ENCODE data around the gene SOX2.

The SOX2 gene

DNA sequence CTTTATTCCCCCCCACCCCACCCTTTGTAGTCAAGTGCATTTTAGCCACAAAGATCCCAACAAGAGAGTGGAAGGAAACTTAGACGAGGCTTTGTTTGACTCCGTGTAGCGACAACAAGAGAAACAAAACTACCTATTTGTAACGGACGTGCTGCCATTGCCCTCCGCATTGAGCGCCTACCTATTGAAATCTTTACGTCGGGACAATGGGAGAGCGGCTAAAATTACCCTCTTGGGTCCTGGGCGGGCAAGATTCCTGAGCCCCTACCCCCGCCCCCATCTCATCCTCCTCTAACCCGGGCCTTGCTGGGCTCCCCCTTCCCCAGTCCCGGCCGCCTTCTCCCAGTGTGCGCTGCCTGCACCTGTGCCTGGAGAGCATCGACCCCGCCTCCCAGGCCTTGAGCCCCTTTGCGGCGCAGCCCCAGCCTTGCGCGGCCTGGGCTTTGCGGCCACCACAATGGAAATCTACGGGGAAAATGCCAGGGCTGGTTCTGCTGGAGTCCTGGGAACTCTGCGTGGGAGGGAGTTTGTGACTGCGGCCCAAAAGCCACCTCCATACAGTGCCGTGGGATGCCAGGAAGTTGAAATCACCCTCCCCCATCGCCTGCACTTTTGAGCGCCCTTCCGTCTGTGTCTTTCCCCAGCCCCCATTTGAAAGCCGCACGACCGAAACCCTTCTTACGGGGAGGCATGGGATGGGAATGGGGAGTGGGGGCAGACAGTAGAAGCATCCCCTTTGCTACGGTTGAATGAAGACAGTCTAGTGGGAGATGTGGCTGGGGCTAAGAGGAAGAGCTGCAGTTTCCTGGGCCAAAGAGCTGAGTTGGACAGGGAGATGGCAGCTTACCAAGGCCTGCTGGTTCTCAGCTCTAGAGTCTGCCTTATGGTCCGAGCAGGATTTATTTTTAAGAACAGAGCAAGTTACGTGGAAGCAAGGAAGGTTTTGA is 1.1 kb upstream of the SOX2 start:
- TF ChIP-seq TCF4 (CRISPR knock-in tag; IDR thresholded peaks at IDR 0.05; ENCODE audit: borderline replicate concordance) (no peak), SNAI2 (CRISPR knock-in tag; IDR thresholded peaks at IDR 0.05) (no peak), ZFP3 (CRISPR knock-in tag; IDR thresholded peaks at IDR 0.05) (no peak), BACH2 (CRISPR knock-in tag; IDR thresholded peaks at IDR 0.05; ENCODE audit: borderline replicate concordance) (no peak), PPARA (CRISPR knock-in tag; IDR thresholded peaks at IDR 0.05; ENCODE audit: borderline replicate concordance) (no peak), ZNF8 (CRISPR knock-in tag; IDR thresholded peaks at IDR 0.05) (no peak), ZNF565 (CRISPR knock-in tag; conservative IDR thresholded peaks at IDR 0.05; ENCODE audit: low read depth) (no peak), GLIS3 (CRISPR knock-in tag; IDR thresholded peaks at IDR 0.05) (no peak), ARNTL (CRISPR knock-in tag; IDR thresholded peaks at IDR 0.05; ENCODE audit: borderline replicate concordance, low read depth) (no peak), ISL1 (CRISPR knock-in tag; IDR thresholded peaks at IDR 0.05) (no peak), ZFP30 (CRISPR knock-in tag; IDR thresholded peaks at IDR 0.05) (no peak), TOX (CRISPR knock-in tag; IDR thresholded peaks at IDR 0.05; ENCODE audit: borderline replicate concordance) (no peak)
- TF ChIP-seq, protein P1, sequence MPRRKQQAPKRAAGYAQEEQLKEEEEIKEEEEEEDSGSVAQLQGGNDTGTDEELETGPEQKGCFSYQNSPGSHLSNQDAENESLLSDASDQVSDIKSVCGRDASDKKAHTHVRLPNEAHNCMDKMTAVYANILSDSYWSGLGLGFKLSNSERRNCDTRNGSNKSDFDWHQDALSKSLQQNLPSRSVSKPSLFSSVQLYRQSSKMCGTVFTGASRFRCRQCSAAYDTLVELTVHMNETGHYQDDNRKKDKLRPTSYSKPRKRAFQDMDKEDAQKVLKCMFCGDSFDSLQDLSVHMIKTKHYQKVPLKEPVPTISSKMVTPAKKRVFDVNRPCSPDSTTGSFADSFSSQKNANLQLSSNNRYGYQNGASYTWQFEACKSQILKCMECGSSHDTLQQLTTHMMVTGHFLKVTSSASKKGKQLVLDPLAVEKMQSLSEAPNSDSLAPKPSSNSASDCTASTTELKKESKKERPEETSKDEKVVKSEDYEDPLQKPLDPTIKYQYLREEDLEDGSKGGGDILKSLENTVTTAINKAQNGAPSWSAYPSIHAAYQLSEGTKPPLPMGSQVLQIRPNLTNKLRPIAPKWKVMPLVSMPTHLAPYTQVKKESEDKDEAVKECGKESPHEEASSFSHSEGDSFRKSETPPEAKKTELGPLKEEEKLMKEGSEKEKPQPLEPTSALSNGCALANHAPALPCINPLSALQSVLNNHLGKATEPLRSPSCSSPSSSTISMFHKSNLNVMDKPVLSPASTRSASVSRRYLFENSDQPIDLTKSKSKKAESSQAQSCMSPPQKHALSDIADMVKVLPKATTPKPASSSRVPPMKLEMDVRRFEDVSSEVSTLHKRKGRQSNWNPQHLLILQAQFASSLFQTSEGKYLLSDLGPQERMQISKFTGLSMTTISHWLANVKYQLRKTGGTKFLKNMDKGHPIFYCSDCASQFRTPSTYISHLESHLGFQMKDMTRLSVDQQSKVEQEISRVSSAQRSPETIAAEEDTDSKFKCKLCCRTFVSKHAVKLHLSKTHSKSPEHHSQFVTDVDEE (CRISPR knock-in tag; IDR thresholded peaks at IDR 0.05) = no peak
- TF ChIP-seq, protein P2, sequence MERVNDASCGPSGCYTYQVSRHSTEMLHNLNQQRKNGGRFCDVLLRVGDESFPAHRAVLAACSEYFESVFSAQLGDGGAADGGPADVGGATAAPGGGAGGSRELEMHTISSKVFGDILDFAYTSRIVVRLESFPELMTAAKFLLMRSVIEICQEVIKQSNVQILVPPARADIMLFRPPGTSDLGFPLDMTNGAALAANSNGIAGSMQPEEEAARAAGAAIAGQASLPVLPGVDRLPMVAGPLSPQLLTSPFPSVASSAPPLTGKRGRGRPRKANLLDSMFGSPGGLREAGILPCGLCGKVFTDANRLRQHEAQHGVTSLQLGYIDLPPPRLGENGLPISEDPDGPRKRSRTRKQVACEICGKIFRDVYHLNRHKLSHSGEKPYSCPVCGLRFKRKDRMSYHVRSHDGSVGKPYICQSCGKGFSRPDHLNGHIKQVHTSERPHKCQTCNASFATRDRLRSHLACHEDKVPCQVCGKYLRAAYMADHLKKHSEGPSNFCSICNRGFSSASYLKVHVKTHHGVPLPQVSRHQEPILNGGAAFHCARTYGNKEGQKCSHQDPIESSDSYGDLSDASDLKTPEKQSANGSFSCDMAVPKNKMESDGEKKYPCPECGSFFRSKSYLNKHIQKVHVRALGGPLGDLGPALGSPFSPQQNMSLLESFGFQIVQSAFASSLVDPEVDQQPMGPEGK (CRISPR knock-in tag; IDR thresholded peaks at IDR 0.05; ENCODE audit: borderline replicate concordance) = no peak
- no peak for ATAC-seq

DNA sequence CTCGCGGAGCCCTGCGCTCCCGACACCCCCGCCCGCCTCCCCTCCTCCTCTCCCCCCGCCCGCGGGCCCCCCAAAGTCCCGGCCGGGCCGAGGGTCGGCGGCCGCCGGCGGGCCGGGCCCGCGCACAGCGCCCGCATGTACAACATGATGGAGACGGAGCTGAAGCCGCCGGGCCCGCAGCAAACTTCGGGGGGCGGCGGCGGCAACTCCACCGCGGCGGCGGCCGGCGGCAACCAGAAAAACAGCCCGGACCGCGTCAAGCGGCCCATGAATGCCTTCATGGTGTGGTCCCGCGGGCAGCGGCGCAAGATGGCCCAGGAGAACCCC is 464 bp downstream of the SOX2 start:
- ATAC-seq = peak; percentile 7; the same call in 2 of the 3 replicates
- TF ChIP-seq, protein P3, sequence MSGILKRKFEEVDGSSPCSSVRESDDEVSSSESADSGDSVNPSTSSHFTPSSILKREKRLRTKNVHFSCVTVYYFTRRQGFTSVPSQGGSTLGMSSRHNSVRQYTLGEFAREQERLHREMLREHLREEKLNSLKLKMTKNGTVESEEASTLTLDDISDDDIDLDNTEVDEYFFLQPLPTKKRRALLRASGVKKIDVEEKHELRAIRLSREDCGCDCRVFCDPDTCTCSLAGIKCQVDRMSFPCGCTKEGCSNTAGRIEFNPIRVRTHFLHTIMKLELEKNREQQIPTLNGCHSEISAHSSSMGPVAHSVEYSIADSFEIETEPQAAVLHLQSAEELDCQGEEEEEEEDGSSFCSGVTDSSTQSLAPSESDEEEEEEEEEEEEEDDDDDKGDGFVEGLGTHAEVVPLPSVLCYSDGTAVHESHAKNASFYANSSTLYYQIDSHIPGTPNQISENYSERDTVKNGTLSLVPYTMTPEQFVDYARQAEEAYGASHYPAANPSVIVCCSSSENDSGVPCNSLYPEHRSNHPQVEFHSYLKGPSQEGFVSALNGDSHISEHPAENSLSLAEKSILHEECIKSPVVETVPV (CRISPR knock-in tag; IDR thresholded peaks at IDR 0.05) = no peak

DNA sequence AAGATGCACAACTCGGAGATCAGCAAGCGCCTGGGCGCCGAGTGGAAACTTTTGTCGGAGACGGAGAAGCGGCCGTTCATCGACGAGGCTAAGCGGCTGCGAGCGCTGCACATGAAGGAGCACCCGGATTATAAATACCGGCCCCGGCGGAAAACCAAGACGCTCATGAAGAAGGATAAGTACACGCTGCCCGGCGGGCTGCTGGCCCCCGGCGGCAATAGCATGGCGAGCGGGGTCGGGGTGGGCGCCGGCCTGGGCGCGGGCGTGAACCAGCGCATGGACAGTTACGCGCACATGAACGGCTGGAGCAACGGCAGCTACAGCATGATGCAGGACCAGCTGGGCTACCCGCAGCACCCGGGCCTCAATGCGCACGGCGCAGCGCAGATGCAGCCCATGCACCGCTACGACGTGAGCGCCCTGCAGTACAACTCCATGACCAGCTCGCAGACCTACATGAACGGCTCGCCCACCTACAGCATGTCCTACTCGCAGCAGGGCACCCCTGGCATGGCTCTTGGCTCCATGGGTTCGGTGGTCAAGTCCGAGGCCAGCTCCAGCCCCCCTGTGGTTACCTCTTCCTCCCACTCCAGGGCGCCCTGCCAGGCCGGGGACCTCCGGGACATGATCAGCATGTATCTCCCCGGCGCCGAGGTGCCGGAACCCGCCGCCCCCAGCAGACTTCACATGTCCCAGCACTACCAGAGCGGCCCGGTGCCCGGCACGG is 991 bp downstream of the SOX2 start:
- peak; percentile 55 for ATAC-seq
- TF ChIP-seq ZFP3 (CRISPR knock-in tag; IDR thresholded peaks at IDR 0.05) = peak; percentile 84
- TF ChIP-seq RARB (CRISPR knock-in tag; IDR thresholded peaks at IDR 0.05) = no peak
- TF ChIP-seq, protein P1 (CRISPR knock-in tag; IDR thresholded peaks at IDR 0.05) = no peak
- no peak for TF ChIP-seq GLIS3 (CRISPR knock-in tag; IDR thresholded peaks at IDR 0.05)
- TF ChIP-seq ZFP30 (CRISPR knock-in tag; IDR thresholded peaks at IDR 0.05) = no peak

DNA sequence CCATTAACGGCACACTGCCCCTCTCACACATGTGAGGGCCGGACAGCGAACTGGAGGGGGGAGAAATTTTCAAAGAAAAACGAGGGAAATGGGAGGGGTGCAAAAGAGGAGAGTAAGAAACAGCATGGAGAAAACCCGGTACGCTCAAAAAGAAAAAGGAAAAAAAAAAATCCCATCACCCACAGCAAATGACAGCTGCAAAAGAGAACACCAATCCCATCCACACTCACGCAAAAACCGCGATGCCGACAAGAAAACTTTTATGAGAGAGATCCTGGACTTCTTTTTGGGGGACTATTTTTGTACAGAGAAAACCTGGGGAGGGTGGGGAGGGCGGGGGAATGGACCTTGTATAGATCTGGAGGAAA is 1.5 kb downstream of the SOX2 start:
- ATAC-seq = no peak
- TF ChIP-seq TCF4 (CRISPR knock-in tag; IDR thresholded peaks at IDR 0.05; ENCODE audit: borderline replicate concordance) (no peak), ZNF8 (CRISPR knock-in tag; IDR thresholded peaks at IDR 0.05) (0 out of 2 replicates have a peak, but pooled peaks have one; percentile 43), ARNTL (CRISPR knock-in tag; IDR thresholded peaks at IDR 0.05; ENCODE audit: borderline replicate concordance, low read depth) (no peak), SNAI2 (CRISPR knock-in tag; IDR thresholded peaks at IDR 0.05) (no peak)
- TF ChIP-seq, protein P1 (CRISPR knock-in tag; IDR thresholded peaks at IDR 0.05) = no peak
